GM18499 (cell line): ENCODE data around the gene FCRL3.

ENCODE experiments used
- ATAC-seq: cut with Tn5 transposase; IDR thresholded peaks from one replicate; pipeline ENCODE4 v1.9.1; 2021; ENCODE audit warnings: moderate number of reproducible peaks; ENCODE audit not compliant: insufficient read depth, unreplicated experiment

The FCRL3 gene

DNA sequence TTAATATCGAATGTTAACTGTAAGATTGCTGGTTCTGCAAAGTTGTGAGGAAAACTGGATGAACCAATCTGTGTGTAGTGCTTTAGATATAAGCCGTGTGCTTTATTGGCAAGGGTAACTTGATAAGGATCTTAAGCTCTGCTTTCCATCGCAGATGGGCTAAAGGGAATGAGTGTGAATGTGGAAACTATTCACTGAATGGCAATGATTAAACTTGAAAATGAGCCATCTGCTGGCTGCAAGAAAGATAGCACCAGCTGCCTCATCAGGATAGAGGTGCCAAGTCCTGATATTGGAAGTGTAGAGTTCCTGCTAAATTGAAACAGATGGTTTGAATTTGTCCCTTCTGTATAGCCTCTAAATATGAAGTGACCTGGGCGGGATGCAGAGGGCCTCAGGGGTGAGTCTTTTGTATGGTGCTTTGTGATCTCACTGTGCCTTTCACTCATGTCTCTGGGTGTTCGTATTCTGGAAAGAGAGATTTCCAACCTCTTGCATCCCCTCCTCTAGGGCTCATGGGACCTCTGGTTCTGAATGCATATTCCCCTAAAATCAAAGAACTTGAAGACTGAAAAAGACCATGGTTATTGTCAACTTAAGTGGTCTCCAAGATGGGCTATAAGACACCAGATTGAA, 9.2 kb downstream of the FCRL3 start:
- ATAC-seq: no peak

DNA sequence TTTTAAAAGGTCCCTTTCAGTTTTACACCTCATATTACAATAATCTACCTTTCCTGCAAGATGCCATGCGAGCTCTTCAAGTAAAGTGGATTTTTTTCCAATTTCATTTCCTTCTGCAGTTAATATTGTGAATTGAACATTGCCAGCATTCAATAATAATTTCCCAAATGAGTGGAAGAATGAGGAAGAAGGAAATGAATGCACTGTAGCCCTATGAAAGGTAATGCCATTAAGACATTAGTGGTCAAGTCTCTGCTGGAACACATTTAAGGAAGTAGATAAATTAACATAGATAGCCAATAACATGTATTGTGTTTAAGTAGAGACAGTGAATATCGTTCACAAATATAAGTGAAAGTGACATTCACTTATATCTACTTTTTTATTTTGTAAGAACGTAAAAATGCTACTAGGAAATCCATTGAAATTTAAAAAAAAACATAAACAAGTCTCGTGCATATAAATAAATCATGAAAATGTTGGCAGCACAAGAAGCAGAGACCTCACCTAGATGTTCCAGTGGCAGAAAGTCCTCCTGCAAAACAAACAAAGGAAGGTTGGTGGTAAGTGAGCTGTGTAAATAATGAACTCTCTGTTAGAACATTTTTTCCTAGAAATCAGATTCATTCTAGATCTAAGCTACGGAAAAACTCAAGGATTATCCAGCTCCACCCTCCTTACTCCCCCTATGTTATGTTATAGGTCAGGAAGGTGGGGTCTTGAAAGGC, 17.7 kb downstream of the FCRL3 start:
- no peak for ATAC-seq

DNA sequence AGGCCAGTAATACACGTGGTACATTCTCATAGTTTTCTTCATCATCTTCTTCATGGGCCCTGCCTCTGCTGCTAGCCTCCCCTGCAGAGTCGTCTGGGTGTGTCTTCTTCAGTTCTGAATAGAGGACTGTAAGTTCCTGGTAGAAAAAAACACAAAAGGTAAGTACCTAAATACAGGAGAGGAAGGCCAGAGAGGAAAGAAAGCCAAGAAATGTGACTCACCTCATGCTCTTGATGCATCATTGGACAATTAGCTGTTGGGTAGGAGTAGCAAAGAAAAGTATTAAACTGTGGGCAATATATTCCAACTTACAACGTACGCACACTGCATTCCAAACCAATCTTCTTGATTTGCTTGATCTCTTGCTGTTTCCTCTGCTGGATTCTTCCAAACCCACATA, 21.8 kb downstream of the FCRL3 start:
- ATAC-seq: no peak

DNA sequence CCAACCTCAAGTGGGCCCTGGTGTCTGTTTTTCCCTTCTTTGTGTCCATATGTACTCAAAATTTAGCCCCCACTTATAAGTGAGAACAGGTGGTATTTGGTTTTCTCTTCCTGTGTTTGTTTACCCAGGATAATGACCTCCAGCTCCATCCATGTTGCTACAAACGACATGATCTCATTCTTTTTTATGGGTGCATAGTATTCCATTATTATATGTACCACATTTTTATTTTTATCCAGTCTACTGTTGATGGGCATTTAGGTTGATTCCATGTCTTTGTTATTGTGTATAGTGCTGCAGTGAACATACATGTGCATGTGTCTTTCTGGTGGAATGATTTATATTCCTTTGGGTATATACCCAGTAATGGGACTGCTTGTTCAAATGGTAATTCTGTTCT, 27.6 kb downstream of the FCRL3 start:
- no peak for ATAC-seq

DNA sequence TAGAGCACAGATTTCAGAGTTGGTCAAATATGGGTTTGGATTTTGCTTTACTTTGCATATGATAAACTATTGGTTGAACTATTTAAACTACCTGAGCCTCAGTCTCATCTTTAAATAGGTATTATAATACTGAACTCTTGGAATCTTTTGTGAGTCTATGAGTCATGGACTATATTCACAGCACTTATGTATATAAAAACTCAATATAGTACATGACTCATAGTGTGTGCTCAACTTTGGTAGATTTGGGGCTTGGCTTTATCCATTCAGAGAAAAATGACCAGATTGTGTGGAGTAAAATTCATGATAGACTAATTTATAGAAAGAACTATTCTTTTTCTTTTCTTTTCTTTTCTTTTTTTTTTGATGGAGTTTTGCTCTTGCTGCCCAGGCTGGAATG, 28.7 kb downstream of the FCRL3 start:
- ATAC-seq: no peak

DNA sequence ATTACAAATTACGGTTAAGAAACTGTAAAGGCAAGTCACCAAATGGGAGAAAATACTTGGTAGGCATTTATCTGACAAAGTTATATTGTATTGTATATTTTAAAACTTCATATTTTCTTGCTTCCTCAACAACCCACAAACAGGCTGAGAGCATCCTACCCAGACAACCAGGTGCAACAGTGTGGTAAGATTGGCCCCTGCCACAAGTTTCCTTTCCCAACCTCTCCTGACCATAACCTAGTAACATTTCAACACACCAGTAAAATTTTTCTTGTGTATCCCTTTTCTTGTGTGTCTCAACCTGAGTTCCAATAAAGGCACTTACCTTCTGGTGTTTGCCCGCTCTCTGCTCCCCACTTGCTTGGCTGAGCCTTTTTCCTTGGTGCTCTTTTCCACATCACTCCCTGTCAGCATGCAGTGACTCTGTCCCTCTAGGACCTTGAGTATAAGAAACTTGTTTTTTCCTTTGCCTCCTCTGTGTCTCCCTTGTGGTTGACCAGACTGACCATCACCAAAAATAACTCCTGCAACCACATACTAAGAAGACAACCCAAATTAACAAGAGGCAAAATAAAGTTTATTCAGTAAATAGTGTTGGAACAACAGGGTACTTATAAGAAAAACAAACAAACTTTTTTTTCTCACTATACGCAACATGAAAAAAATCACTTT, 40.9 kb downstream of the FCRL3 start:
- ATAC-seq: no peak

DNA sequence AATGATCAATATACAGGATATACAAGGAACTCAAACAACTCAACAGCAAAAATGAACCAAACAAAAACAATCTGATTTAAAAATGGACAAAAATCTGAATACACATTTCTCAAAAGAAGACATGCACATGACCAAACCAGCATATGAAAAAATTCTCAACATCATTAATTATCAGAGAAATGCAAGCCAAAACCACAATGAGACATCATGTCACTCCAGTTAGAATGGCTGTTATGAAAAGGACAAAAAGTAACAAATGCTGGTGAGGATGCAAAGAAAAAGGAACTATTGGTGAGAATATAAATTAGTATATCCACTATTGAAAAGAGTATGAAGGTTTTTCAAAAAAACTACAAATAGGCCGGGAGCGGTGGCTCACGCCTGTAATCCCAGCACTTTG, 42.0 kb downstream of the FCRL3 start:
- no peak for ATAC-seq

DNA sequence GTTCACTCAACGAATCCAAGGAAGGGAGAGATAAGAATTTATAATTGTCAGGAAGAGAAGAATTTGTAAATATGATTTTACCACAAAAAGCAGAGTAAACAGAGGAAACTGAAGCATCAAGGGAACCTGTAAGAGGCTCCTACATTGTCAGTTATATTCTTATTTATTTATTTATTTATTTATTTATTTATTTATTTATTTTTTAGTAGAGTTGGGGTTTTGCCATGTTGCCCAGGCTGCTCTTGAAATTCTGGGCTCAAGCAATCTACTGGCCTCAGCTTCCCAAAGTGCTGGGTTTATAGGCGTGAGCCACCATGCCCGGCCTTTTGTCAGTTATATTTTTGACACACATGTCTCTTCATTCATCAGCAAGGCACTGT, 47.1 kb downstream of the FCRL3 start:
- ATAC-seq: no peak

DNA sequence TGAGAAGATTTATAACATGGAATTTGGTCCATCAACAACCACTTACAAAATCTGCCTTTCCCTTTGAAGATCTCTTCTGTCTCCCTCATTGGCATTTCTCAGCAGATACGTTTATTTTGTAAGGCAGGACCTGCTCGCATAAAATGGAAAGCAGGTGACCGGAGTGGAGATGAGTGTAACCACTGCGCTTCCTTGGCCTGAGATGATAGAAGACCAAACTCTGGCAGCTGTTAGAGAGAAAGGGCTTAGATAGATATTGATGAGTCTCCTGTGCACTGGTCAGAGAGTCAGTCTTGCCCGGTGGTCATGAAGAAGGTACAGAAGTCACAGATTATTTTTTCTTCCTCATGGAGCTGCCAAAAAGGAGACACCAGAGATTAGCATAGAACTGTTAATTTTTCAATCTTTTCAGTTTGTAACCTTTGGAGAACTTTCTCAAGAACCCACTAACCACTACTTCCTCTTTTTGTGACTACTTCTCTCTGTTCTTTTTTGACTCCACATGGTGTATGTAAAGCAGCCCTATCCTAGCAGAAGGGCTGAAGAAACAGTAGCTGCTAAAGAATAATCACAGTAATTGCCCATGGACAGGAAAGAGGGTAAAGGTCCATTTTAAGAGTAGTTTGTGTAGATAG, 47.6 kb downstream of the FCRL3 start:
- ATAC-seq: peak; percentile 95

DNA sequence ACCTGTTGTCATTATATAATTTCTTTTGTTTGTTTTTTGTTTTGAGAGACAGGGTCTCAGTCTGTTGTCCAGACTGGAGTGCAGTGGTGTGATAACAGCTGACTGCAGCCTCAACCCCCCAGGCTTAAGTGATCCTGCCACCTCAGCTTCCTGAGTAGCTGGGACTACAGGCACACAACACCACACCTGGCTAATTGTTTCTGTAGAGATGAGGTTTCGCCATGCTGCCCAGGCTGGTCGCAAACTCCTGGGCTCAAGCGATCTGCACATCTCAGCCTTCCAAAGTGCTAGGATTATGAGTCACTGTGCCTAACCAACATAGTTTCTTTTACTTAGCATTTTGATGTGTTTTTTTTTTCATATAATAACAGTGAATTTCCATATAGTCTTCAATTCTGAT, 52.3 kb downstream of the FCRL3 start:
- no peak for ATAC-seq

DNA sequence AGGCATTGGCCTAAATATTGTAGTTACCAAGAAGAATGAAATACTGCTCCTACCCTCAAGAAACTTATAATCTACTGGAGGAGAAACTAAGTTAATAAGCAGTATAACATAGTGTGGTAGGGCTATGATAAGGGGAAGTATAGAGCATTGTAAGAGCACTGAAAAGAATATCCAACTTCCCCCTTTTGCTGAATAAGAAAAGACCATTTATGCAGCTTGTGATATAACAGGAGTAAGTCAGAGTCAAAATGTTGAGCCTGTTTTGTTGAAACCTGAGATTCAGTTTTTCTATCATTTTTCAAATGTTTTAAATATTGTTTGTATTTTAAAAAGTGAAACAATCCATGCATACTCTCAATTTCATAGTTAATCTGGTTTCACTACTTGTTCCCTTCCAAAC, 54.4 kb downstream of the FCRL3 start:
- no peak for ATAC-seq

DNA sequence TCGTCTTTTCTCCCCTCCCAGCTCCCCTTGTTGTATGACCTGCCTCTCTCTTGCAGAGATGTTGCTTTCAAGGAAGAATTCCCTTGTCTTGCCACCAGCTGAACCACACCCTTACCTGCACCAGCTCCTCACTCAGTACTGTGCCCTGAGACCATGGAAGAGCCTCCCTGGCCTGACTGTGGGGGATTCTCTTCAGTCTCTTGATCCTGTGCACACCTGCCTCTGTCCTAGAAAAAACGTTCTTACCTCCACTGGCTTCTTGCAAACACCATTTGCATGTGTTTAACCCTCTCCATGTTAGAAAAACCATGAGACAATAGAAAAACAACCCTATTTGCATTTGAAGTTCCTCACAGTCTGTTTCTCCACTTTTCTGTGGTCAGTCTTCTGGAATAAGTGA, 59.4 kb downstream of the FCRL3 start:
- no peak for ATAC-seq

DNA sequence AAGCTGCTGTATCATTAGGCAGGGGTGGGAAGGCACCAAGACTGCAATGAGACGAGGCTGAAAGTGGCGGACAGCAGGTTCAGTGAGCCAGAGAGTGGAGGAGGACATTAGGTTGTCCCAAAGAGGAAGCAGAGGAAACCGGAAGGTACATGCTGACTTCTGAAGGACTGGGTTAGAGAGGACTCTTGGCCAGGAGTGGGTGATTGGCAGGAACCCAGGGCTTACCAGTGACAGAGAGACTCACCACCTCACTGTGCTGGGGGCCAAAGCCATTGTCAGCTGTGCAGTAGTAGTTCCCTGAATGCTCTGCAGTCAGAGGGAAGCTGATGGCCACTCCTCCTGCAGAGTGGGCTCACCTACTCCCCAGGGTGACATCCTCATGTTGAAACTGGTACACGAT, 60.8 kb downstream of the FCRL3 start:
- ATAC-seq: no peak

DNA sequence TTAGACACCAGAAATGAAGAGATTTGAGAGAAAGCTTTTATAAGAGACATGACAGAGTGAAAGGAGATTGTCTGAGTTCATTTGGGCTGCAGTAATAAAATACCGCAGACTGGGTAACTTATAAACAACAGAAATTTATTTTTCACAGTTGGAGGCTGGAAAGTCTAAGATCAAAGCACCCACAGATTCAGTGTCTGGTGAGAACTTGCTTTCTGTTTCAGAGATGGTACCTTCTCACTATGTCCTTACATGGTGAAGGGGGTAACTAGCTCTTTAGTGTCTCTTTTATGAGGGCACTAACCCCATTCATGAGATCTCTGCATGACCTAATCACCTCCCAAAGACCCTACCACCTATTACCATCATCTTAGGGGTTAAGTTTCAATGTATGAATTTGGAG, 71.8 kb downstream of the FCRL3 start:
- ATAC-seq: no peak
